CD14-positive monocyte (primary cell): ENCODE data around the gene IFFO2. TPM values are rescaled to one million over a fixed set of nuclear protein-coding genes. Genes with fewer than 3 reads are reported as not detected.

Source experiments
- DNase-seq, 3 donors: peaks; one replicate each; pipeline ENCODE4 v3.0.0-alpha.2; 2011 to 2022
- H2AFZ ChIP-seq: 2 replicates; pipeline ENCODE4 v1.6.0; 2012; ENCODE audit warnings: mild to moderate bottlenecking, low read depth, low read length, inconsistent platforms; ENCODE audit not compliant: insufficient read depth, poor library complexity, severe bottlenecking
- H3K27ac ChIP-seq, 2 donors: 1 replicate in 1 of 2; 2 replicates in 1 of 2; pipeline ENCODE4 v1.5.1; 2012 to 2013; ENCODE audit warnings: low read length in 2 of 2, control low read depth in 1 of 2, inconsistent platforms in 1 of 2, low read depth in 1 of 2, mild to moderate bottlenecking in 1 of 2
- H3K27me3 ChIP-seq, 2 donors: one replicate each; pipeline versions ENCODE4 v1.6.0 to v1.6.1; 2011 to 2013; ENCODE audit warnings: low read length in 2 of 2; ENCODE audit not compliant: control insufficient read depth in 2 of 2, insufficient read depth in 2 of 2
- H3K36me3 ChIP-seq, 2 donors: replicated peaks in 1 of 2; 1 replicate in 1 of 2; 2 replicates in 1 of 2; pipeline versions ENCODE4 v1.5.1 to v1.6.1; 2012 to 2013; ENCODE audit warnings: low read length in 2 of 2, control low read depth in 1 of 2, inconsistent platforms in 1 of 2, mild to moderate bottlenecking in 1 of 2; ENCODE audit not compliant: insufficient read depth in 2 of 2, control insufficient read depth in 1 of 2
- H3K4me1 ChIP-seq, 2 donors: 1 replicate in 1 of 2; 2 replicates in 1 of 2; pipeline versions ENCODE4 v1.5.1 to v1.6.1; 2012 to 2013; ENCODE audit warnings: low read length in 2 of 2, control low read depth in 1 of 2, inconsistent platforms in 1 of 2, mild to moderate bottlenecking in 1 of 2, moderate library complexity in 1 of 2; ENCODE audit not compliant: insufficient read depth in 2 of 2, control insufficient read depth in 1 of 2
- H3K4me2 ChIP-seq: replicated peaks from 2 replicates; pipeline ENCODE3; 2012; ENCODE audit warnings: low read length, moderate library complexity, mild to moderate bottlenecking; ENCODE audit not compliant: poor library complexity, severe bottlenecking; ENCODE audit errors: extremely low read depth
- H3K4me3 ChIP-seq, 3 experiments: fragments of 200-600 bp in 1 of 3; sonication (generic) in 1 of 3; replicated peaks in 1 of 3; 1 replicate in 2 of 3; 2 replicates in 1 of 3; pipeline ENCODE4 v1.5.1; 2011 to 2013; ENCODE audit warnings: low read length in 3 of 3, mild to moderate bottlenecking in 3 of 3, control low read depth in 2 of 3, low read depth in 2 of 3, inconsistent platforms in 1 of 3, moderate library complexity in 1 of 3
- H3K79me2 ChIP-seq: 2 replicates; pipeline ENCODE4 v1.6.0; 2012; ENCODE audit warnings: mild to moderate bottlenecking, control low read depth, inconsistent platforms, low read length, moderate library complexity; ENCODE audit not compliant: insufficient read depth
- H3K9ac ChIP-seq: 2 replicates; pipeline ENCODE4 v1.6.0; 2017; ENCODE audit warnings: low read length, mild to moderate bottlenecking; ENCODE audit not compliant: insufficient read depth, poor library complexity, severe bottlenecking
- H3K9me3 ChIP-seq, 2 donors: replicated peaks in 1 of 2; 1 replicate in 1 of 2; 2 replicates in 1 of 2; pipeline versions ENCODE4 v1.5.1 to v1.6.1; 2012 to 2013; ENCODE audit warnings: low read length in 2 of 2, control low read depth in 1 of 2; ENCODE audit not compliant: control insufficient read depth in 1 of 2, insufficient read depth in 1 of 2
- H4K20me1 ChIP-seq: 2 replicates; pipeline ENCODE4 v1.6.0; 2012; ENCODE audit warnings: mild to moderate bottlenecking, low read length, control low read depth, moderate library complexity; ENCODE audit not compliant: insufficient read depth
- H3K27ac Mint-ChIP-seq, 7 donors: one replicate each; pipeline ENCODE4 v1.8.0; 2020; ENCODE audit warnings: mild to moderate bottlenecking in 7 of 7, mixed read lengths in 7 of 7, moderate library complexity in 6 of 7, inconsistent platforms in 2 of 7
- H3K27me3 Mint-ChIP-seq, 3 donors: one replicate each; pipeline ENCODE4 v1.8.0; 2021 to 2022; ENCODE audit warnings: low read depth in 3 of 3, mild to moderate bottlenecking in 3 of 3, mixed read lengths in 3 of 3, moderate library complexity in 3 of 3, inconsistent platforms in 1 of 3
- H3K36me3 Mint-ChIP-seq, 2 donors: one replicate each; pipeline ENCODE4 v1.8.0; 2020; ENCODE audit warnings: mixed read lengths in 2 of 2, inconsistent platforms in 1 of 2, mild to moderate bottlenecking in 1 of 2
- H3K4me1 Mint-ChIP-seq: one replicate; pipeline ENCODE4 v1.8.0; 2020; ENCODE audit warnings: mild to moderate bottlenecking, mixed read lengths
- H3K4me3 Mint-ChIP-seq, 2 donors: one replicate each; pipeline ENCODE4 v1.8.0; 2020; ENCODE audit warnings: mild to moderate bottlenecking in 2 of 2, mixed read lengths in 2 of 2, moderate library complexity in 1 of 2
- H3K9me3 Mint-ChIP-seq, 7 donors: one replicate each; pipeline ENCODE4 v1.8.0; 2020 to 2022; ENCODE audit warnings: mixed read lengths in 7 of 7, mild to moderate bottlenecking in 6 of 7, moderate library complexity in 6 of 7, inconsistent platforms in 2 of 7
- CTCF ChIP-seq: fragments of 200-600 bp; IDR thresholded peaks from one replicate; pipeline ENCODE4 v1.8.0; 2022; ENCODE audit warnings: antibody characterized with exemption, mild to moderate bottlenecking
- WGBS: methylation state at CpG from one replicate; pipeline ENCODE4 v1.1.5; 2013; ENCODE audit warnings: missing lambda C conversion rate; ENCODE audit not compliant: insufficient coverage; 5-methylcytosine and 5-hydroxymethylcytosine counted together
- intact Hi-C, 2 donors: fragments of 100-400 bp; cut with micrococcal nuclease; formaldehyde crosslinking; loops; one replicate each; pipeline versions ENCODE4 v1.15.0 to v1.15.1; 2023
- polyA plus RNA-seq, 3 donors: library from polyadenylated mRNA; depleted of rRNA in 1 of 3; unstranded in 2 of 3; stranded (reverse) in 1 of 3; fragments of 300-500 nt in 2 of 3; fragments of >200 nt in 1 of 3; fragmentation: Illumina TruSeq in 2 of 3; gene quantifications; 1 replicate in 2 of 3; 2 replicates in 1 of 3; pipeline ENCODE4 v1.2.3, GENCODE V29; 2012 to 2021

The IFFO2 gene
- polyA plus RNA-seq, 3 donors: 0.78 to 17.5 (median 0.94) TPM

GRCh38 chr1:18937539-18937938 is 18.9 kb downstream of the IFFO2 start:
- H3K4me1 Mint-ChIP-seq: peaks cover 14% of the 10 kb centered on the region
- H3K9me3 Mint-ChIP-seq: no peaks in the 10 kb centered on the region
- intact Hi-C loops: no loop called here
- peaks cover 8 to 11% of the 10 kb centered on the region in 2 donors for H3K4me1 ChIP-seq
- no peak overlapping the region for H3K27ac ChIP-seq
- H3K4me3 ChIP-seq: no peak overlapping the region
- TF ChIP-seq CTCF: no peak
- 100% methylated on average over 2 of the region's 8 CpGs for WGBS
- no peak for DNase-seq
- H3K9ac ChIP-seq: no peak overlapping the region
- H3K4me3 Mint-ChIP-seq: no peak overlapping the region
- H3K9me3 ChIP-seq: no peaks in the 10 kb centered on the region
- H4K20me1 ChIP-seq: peaks cover 91% of the 10 kb centered on the region
- H3K4me2 ChIP-seq: no peak overlapping the region
- peaks cover 4% of the 10 kb centered on the region for H3K79me2 ChIP-seq
- H3K27me3 Mint-ChIP-seq: peaks cover 0 to 4% (median 3%) of the 10 kb centered on the region in 3 donors
- no peak overlapping the region for H2AFZ ChIP-seq
- H3K27me3 ChIP-seq: no peaks in the 10 kb centered on the region
- no peaks in the 10 kb centered on the region for H3K36me3 Mint-ChIP-seq
- H3K36me3 ChIP-seq: no peaks in the 10 kb centered on the region
- H3K27ac Mint-ChIP-seq: no peak overlapping the region

GRCh38 chr1:18936814-18937481 is 19.5 kb downstream of the IFFO2 start:
- H3K27ac ChIP-seq: no peak overlapping the region
- H3K4me1 Mint-ChIP-seq: peaks cover 10% of the 10 kb centered on the region
- 91% methylated on average over 8 of the region's 11 CpGs for WGBS
- no peak overlapping the region for H2AFZ ChIP-seq
- H3K9me3 ChIP-seq: no peaks in the 10 kb centered on the region
- no peak overlapping the region for H3K4me3 ChIP-seq
- H3K79me2 ChIP-seq: peaks cover 4% of the 10 kb centered on the region
- H3K4me3 Mint-ChIP-seq: no peak overlapping the region
- no peaks in the 10 kb centered on the region for H3K36me3 Mint-ChIP-seq
- intact Hi-C loops: no loop called here
- no peaks in the 10 kb centered on the region for H3K27me3 ChIP-seq
- peaks cover 2 to 5% of the 10 kb centered on the region in 2 donors for H3K4me1 ChIP-seq
- peaks cover 0 to 4% (median 3%) of the 10 kb centered on the region in 3 donors for H3K27me3 Mint-ChIP-seq
- no peak overlapping the region for H3K9ac ChIP-seq
- TF ChIP-seq CTCF: no peak
- peak overlapping the region in 2 of 7 donors; percentile 33 to 46 for H3K27ac Mint-ChIP-seq
- H3K4me2 ChIP-seq: no peak overlapping the region
- no peak for DNase-seq
- H3K9me3 Mint-ChIP-seq: no peaks in the 10 kb centered on the region
- H4K20me1 ChIP-seq: peaks cover 91% of the 10 kb centered on the region
- no peaks in the 10 kb centered on the region for H3K36me3 ChIP-seq
